Measurements from ENCODE around the gene CTSL. TPM values are rescaled to one million over a fixed set of nuclear protein-coding genes. Genes with fewer than 3 reads are reported as not detected.
A peak's percentile ranks its signal among the peaks of the same experiment; 100 is the strongest.

CTSL gene
- total and polyA plus RNA-seq, 2 of the 13 experiments (the other 11 are each of a cell fraction or from before 2014, with no cell fraction given): 78.1 to 113 TPM

DNA sequence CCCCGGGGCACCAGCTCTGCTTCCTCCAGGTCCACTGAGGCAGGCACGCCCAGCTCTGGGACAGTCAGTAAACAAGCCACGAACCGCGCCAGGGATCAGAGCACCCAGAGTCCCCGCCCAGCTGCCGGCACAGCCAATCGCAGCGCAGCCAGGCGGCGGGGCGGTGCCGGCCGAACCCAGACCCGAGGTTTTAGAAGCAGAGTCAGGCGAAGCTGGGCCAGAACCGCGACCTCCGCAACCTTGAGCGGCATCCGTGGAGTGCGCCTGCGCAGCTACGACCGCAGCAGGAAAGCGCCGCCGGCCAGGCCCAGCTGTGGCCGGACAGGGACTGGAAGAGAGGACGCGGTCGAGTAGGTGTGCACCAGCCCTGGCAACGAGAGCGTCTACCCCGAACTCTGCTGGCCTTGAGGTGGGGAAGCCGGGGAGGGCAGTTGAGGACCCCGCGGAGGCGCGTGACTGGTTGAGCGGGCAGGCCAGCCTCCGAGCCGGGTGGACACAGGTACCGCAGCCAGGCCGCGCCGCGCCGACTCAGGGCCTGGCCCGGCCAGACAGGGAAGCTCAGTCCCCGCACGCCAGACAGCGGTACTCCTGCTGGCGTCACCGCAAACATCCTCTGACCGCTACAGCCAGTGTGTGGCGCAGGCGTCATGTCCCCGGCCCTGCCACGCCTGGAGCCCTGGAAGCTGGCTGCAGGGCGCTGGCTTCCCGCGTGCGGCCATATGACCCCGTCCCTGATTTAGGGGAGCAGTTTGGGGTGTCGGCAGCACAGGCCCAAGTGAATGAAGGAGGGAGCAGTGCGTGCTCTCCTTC lies at the start of gene CTSL (continued):
- TF ChIP-seq, protein P1, sequence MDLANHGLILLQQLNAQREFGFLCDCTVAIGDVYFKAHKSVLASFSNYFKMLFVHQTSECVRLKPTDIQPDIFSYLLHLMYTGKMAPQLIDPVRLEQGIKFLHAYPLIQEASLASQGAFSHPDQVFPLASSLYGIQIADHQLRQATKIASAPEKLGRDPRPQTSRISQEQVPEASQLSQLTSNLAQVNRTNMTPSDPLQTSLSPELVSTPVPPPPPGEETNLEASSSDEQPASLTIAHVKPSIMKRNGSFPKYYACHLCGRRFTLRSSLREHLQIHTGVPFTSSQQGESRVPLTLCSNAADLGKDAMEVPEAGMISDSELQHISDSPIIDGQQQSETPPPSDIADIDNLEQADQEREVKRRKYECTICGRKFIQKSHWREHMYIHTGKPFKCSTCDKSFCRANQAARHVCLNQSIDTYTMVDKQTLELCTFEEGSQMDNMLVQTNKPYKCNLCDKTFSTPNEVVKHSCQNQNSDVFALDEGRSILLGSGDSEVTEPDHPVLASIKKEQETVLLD (CRISPR knock-in tag; IDR thresholded peaks at IDR 0.05; ENCODE audit: low read depth): no peak
- no peak for TF ChIP-seq SETDB1 (CRISPR knock-in tag; IDR thresholded peaks at IDR 0.05; ENCODE audit: borderline replicate concordance)
- TF ChIP-seq RARG (CRISPR knock-in tag; IDR thresholded peaks at IDR 0.05; ENCODE audit: low read depth): peak; percentile 38; the same call in 1 of the 2 replicates
- no peak for TF ChIP-seq TOPORS (CRISPR knock-in tag; IDR thresholded peaks at IDR 0.05)
- no peak; the same call in 1 of the 2 replicates for TF ChIP-seq RFX1 (IDR thresholded peaks at IDR 0.05)
- TF ChIP-seq, protein P2, sequence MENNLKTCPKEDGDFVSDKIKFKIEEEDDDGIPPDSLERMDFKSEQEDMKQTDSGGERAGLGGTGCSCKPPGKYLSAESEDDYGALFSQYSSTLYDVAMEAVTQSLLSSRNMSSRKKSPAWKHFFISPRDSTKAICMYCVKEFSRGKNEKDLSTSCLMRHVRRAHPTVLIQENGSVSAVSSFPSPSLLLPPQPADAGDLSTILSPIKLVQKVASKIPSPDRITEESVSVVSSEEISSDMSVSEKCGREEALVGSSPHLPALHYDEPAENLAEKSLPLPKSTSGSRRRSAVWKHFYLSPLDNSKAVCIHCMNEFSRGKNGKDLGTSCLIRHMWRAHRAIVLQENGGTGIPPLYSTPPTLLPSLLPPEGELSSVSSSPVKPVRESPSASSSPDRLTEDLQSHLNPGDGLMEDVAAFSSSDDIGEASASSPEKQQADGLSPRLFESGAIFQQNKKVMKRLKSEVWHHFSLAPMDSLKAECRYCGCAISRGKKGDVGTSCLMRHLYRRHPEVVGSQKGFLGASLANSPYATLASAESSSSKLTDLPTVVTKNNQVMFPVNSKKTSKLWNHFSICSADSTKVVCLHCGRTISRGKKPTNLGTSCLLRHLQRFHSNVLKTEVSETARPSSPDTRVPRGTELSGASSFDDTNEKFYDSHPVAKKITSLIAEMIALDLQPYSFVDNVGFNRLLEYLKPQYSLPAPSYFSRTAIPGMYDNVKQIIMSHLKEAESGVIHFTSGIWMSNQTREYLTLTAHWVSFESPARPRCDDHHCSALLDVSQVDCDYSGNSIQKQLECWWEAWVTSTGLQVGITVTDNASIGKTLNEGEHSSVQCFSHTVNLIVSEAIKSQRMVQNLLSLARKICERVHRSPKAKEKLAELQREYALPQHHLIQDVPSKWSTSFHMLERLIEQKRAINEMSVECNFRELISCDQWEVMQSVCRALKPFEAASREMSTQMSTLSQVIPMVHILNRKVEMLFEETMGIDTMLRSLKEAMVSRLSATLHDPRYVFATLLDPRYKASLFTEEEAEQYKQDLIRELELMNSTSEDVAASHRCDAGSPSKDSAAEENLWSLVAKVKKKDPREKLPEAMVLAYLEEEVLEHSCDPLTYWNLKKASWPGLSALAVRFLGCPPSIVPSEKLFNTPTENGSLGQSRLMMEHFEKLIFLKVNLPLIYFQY (CRISPR knock-in tag; IDR thresholded peaks at IDR 0.05; ENCODE audit: borderline replicate concordance): peak; percentile 100
- TF ChIP-seq RBFOX2 (IDR thresholded peaks at IDR 0.05; ENCODE audit: low read depth, low read length): peak; percentile 91
- peak; percentile 56 for TF ChIP-seq AGO2 (optimal IDR thresholded peaks at IDR 0.05; ENCODE audit: low read depth, low read length)
- TF ChIP-seq, protein P3, sequence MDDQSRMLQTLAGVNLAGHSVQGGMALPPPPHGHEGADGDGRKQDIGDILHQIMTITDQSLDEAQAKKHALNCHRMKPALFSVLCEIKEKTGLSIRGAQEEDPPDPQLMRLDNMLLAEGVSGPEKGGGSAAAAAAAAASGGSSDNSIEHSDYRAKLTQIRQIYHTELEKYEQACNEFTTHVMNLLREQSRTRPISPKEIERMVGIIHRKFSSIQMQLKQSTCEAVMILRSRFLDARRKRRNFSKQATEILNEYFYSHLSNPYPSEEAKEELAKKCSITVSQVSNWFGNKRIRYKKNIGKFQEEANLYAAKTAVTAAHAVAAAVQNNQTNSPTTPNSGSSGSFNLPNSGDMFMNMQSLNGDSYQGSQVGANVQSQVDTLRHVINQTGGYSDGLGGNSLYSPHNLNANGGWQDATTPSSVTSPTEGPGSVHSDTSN (CRISPR knock-in tag; IDR thresholded peaks at IDR 0.05; ENCODE audit: borderline replicate concordance): no peak
- TF ChIP-seq KLF15 (CRISPR knock-in tag; IDR thresholded peaks at IDR 0.05; ENCODE audit: borderline replicate concordance): no peak
- TF ChIP-seq RFXAP (CRISPR knock-in tag; IDR thresholded peaks at IDR 0.05; ENCODE audit: borderline replicate concordance): peak; percentile 79; the same call in 1 of the 2 replicates
- TF ChIP-seq NCOA2 (CRISPR knock-in tag; IDR thresholded peaks at IDR 0.05): peak; percentile 44; the same call in 1 of the 2 replicates
- TF ChIP-seq ZBTB7B (CRISPR knock-in tag; IDR thresholded peaks at IDR 0.05): peak; percentile 72
- TF ChIP-seq CC2D1A (CRISPR knock-in tag; IDR thresholded peaks at IDR 0.05): 0 out of 2 replicates have a peak, but pooled peaks have one; percentile 62
- peak; percentile 60; the same call in 1 of the 2 replicates for TF ChIP-seq ZNF225 (CRISPR knock-in tag; IDR thresholded peaks at IDR 0.05)
- TF ChIP-seq HNRNPL (IDR thresholded peaks at IDR 0.05; ENCODE audit: low read depth, low read length): no peak
- no peak for TF ChIP-seq NCOA5 (CRISPR knock-in tag; IDR thresholded peaks at IDR 0.05)
- TF ChIP-seq ZNF761 (CRISPR knock-in tag; conservative IDR thresholded peaks at IDR 0.05): peak; percentile 65; the same call in 1 of the 2 replicates
- TF ChIP-seq, protein P4, sequence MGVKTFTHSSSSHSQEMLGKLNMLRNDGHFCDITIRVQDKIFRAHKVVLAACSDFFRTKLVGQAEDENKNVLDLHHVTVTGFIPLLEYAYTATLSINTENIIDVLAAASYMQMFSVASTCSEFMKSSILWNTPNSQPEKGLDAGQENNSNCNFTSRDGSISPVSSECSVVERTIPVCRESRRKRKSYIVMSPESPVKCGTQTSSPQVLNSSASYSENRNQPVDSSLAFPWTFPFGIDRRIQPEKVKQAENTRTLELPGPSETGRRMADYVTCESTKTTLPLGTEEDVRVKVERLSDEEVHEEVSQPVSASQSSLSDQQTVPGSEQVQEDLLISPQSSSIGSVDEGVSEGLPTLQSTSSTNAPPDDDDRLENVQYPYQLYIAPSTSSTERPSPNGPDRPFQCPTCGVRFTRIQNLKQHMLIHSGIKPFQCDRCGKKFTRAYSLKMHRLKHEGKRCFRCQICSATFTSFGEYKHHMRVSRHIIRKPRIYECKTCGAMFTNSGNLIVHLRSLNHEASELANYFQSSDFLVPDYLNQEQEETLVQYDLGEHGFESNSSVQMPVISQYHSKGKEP (CRISPR knock-in tag; IDR thresholded peaks at IDR 0.05): peak; percentile 59; the same call in 1 of the 2 replicates
- no peak for TF ChIP-seq SNAPC2 (CRISPR knock-in tag; IDR thresholded peaks at IDR 0.05)
- peak; percentile 86; the same call in 1 of the 2 replicates for TF ChIP-seq SAFB2 (CRISPR knock-in tag; IDR thresholded peaks at IDR 0.05; ENCODE audit: borderline replicate concordance, low read depth)
- TF ChIP-seq ZNF790 (CRISPR knock-in tag; IDR thresholded peaks at IDR 0.05; ENCODE audit: borderline replicate concordance): no peak
